Upper lobe of left lung (tissue), 6 donors: ENCODE measurements around the gene DYDC2. TPM values are rescaled to one million over a fixed set of nuclear protein-coding genes. Genes with fewer than 3 reads are reported as not detected.

ENCODE experiments used
- ATAC-seq, 2 donors: fragments of 200-7000 bp; cut with Tn5 transposase; one replicate each; pipeline ENCODE4 v1.9.1; 2022; ENCODE audit warnings: mild to moderate bottlenecking in 2 of 2, moderate library complexity in 2 of 2; ENCODE audit not compliant: low FRiP score in 2 of 2
- DNase-seq, 2 donors: peaks; one replicate each; pipeline ENCODE4 v3.0.0-alpha.2; 2019 to 2020
- H3K27ac ChIP-seq, 4 donors: fragments of 200-600 bp; sonication (generic); one replicate each; pipeline ENCODE4 v1.5.1; 2016 to 2019
- H3K27me3 ChIP-seq, 4 donors: fragments of 200-600 bp; sonication (generic); one replicate each; pipeline ENCODE4 v1.5.1; 2017 to 2019
- H3K36me3 ChIP-seq, 4 donors: fragments of 200-600 bp; sonication (generic); one replicate each; pipeline ENCODE4 v1.5.1; 2016 to 2019
- H3K4me1 ChIP-seq, 4 donors: fragments of 200-600 bp; sonication (generic); one replicate each; pipeline ENCODE4 v1.5.1; 2018 to 2019
- H3K4me3 ChIP-seq, 4 donors: fragments of 200-600 bp; sonication (generic); one replicate each; pipeline ENCODE4 v1.5.1; 2017 to 2019; ENCODE audit warnings: mild to moderate bottlenecking in 2 of 4, moderate library complexity in 1 of 4
- H3K9me3 ChIP-seq, 4 donors: fragments of 200-600 bp; sonication (generic); one replicate each; pipeline ENCODE4 v1.5.1; 2018 to 2019
- CTCF ChIP-seq, 6 experiments: fragments of 450-650 bp in 4 of 6; fragments of 200-600 bp in 2 of 6; sonication (generic) in 2 of 6; IDR thresholded peaks; one replicate each; pipeline ENCODE4 v1.5.1; 2016 to 2019; ENCODE audit warnings: antibody characterized with exemption in 6 of 6
- EP300 ChIP-seq, 4 donors: sonication (generic); formaldehyde crosslinking; IDR thresholded peaks; one replicate each; pipeline ENCODE4 v1.5.1; 2017; ENCODE audit warnings: antibody characterized with exemption in 4 of 4, control low read depth in 2 of 4
- POLR2A ChIP-seq, 4 donors: fragments of 450-650 bp; IDR thresholded peaks; one replicate each; pipeline ENCODE4 v1.5.1; 2016 to 2017; ENCODE audit warnings: antibody characterized with exemption in 4 of 4, mild to moderate bottlenecking in 2 of 4
- POLR2AphosphoS5 ChIP-seq, 2 donors: sonication (generic); formaldehyde crosslinking; IDR thresholded peaks; one replicate each; pipeline ENCODE4 v1.5.1; 2017; ENCODE audit warnings: antibody characterized with exemption in 2 of 2
- WGBS, 2 donors: methylation state at CpG; one replicate each; pipeline ENCODE4 v1.1.5; 2017 to 2018; 5-methylcytosine and 5-hydroxymethylcytosine counted together
- total RNA-seq, 6 donors: library from RNA; depleted of rRNA in 4 of 6; stranded (reverse); fragments of >200 nt in 4 of 6; gene quantifications; one replicate each; pipeline versions ENCODE4 v1.1.0 to v1.2.1, GENCODE V29; 2016 to 2021
- donor health status: DM: no; HTN: no; CAD: no; lungs with moderate emphysema.
- donor health status: DM: no; HTN: yes; CAD: no; lungs with severe emphysema.

The DYDC2 gene
- 10 to 100 TPM in 1 of 6 donors, 1 to 10 TPM in 3, not detected in 2; 1.9 to 13.7 (median 3.6) TPM for total RNA-seq

GRCh38 chr10:80356563-80356988 is at the start of gene DYDC2, which contains the start of gene DYDC1:
TSS of gene DYDC2 (plus strand) at chr10:80356781. CDS start at chr10:80362444, 5,663 bp downstream.
TSS of gene DYDC1 (minus strand) at chr10:80356755. CDS start at chr10:80352601, 4,154 bp downstream.
- Histone ChIP-seq H3K4me3 (peak within 1 kb of the TSS in 3 of 4 donors; percentile 33 to 49 (median 46)), H3K36me3 (no peaks in the 10 kb centered on the region), H3K4me1 (peaks cover 7 to 17% (median 12%) of the 10 kb centered on the region in 4 donors), H3K9me3 (no peaks in the 10 kb centered on the region), H3K27ac (no peak within 1 kb of the TSS), H3K27me3 (peaks cover 0 to 13% (median 3%) of the 10 kb centered on the region in 4 donors)
- TF ChIP-seq EP300 (IDR thresholded peaks at IDR 0.05): no peak
- peak in 1 of 4 donors; percentile 12 for TF ChIP-seq POLR2A (IDR thresholded peaks at IDR 0.05)
- no peak for TF ChIP-seq CTCF (IDR thresholded peaks at IDR 0.05)
- DNase-seq: peak; percentile 73 to 89
- 1% methylated on average over 32 of the region's 43 CpGs; no CpG with 5 or more reads in 1 of the 2 donors for WGBS, 2 donors
- ATAC-seq: peak; percentile 79 to 83

- WGBS, 2 donors: 79 to 82% methylated on average over 5 of the region's 5 CpGs
- Histone ChIP-seq H3K27ac (no peak overlapping the region), H3K4me1 (no peaks in the 10 kb centered on the region), H3K36me3 (no peaks in the 10 kb centered on the region), H3K27me3 (no peaks in the 10 kb centered on the region), H3K4me3 (no peak overlapping the region), H3K9me3 (no peaks in the 10 kb centered on the region)
- peak in 1 of 2 donors; percentile 0 for DNase-seq
- TF ChIP-seq EP300 (IDR thresholded peaks at IDR 0.05): no peak
- TF ChIP-seq CTCF (IDR thresholded peaks at IDR 0.05): no peak
- TF ChIP-seq POLR2AphosphoS5 (IDR thresholded peaks at IDR 0.05): no peak
- no peak for TF ChIP-seq POLR2A (IDR thresholded peaks at IDR 0.05)
- no peak for ATAC-seq
These were observed 43.1 kb upstream of the DYDC2 start for GRCh38 chr10:80313523-80313922.

GRCh38 chr10:80315391-80315790 is 41.2 kb upstream of the DYDC2 start:
- H3K27ac ChIP-seq: no peak overlapping the region
- DNase-seq (peak in 1 of 2 donors; percentile 71), ATAC-seq (no peak)
- WGBS, 2 donors: 90% methylated on average over 21 of the region's 21 CpGs; no CpG with 5 or more reads in 1 of the 2 donors
- no peaks in the 10 kb centered on the region for H3K36me3 ChIP-seq
- no peaks in the 10 kb centered on the region for H3K9me3 ChIP-seq
- no peaks in the 10 kb centered on the region for H3K4me1 ChIP-seq
- H3K27me3 ChIP-seq: no peaks in the 10 kb centered on the region
- TF ChIP-seq EP300 (IDR thresholded peaks at IDR 0.05): no peak
- TF ChIP-seq POLR2AphosphoS5 (IDR thresholded peaks at IDR 0.05): no peak
- no peak for TF ChIP-seq CTCF (IDR thresholded peaks at IDR 0.05)
- TF ChIP-seq POLR2A (IDR thresholded peaks at IDR 0.05): no peak
- H3K4me3 ChIP-seq: no peak overlapping the region

GRCh38 chr10:80318742-80319141 is 37.8 kb upstream of the DYDC2 start:
- Histone ChIP-seq H3K4me3 (no peak overlapping the region), H3K27me3 (no peaks in the 10 kb centered on the region), H3K4me1 (no peaks in the 10 kb centered on the region), H3K36me3 (no peaks in the 10 kb centered on the region), H3K9me3 (no peaks in the 10 kb centered on the region), H3K27ac (no peak overlapping the region)
- no peak for ATAC-seq
- TF ChIP-seq EP300 (IDR thresholded peaks at IDR 0.05) (no peak), CTCF (IDR thresholded peaks at IDR 0.05) (no peak), POLR2A (IDR thresholded peaks at IDR 0.05) (no peak), POLR2AphosphoS5 (IDR thresholded peaks at IDR 0.05) (no peak)
- no peak for DNase-seq

- DNase-seq: no peak
- Histone ChIP-seq H3K4me1 (no peaks in the 10 kb centered on the region), H3K9me3 (no peaks in the 10 kb centered on the region), H3K27ac (no peak overlapping the region), H3K36me3 (no peaks in the 10 kb centered on the region), H3K4me3 (no peak overlapping the region), H3K27me3 (no peaks in the 10 kb centered on the region)
- TF ChIP-seq POLR2A (IDR thresholded peaks at IDR 0.05) (no peak), EP300 (IDR thresholded peaks at IDR 0.05) (no peak), CTCF (IDR thresholded peaks at IDR 0.05) (no peak), POLR2AphosphoS5 (IDR thresholded peaks at IDR 0.05) (no peak)
- WGBS, 2 donors: 77 to 89% methylated on average over 2 of the region's 2 CpGs
- ATAC-seq: no peak
These were observed 37.3 kb upstream of the DYDC2 start for GRCh38 chr10:80319318-80319717.
